ENCODE measurements around the gene ESR1.

The ESR1 gene

GRCh38 chr6:152146385-152146784 is 338.9 kb downstream of the ESR1 start:
- peaks cover 68% of the 10 kb centered on the region for H3K36me3 ChIP-seq (ENCODE audit: insufficient read depth, low read length)
- H3K27ac ChIP-seq (ENCODE audit: low read depth, low read length) = no peak overlapping the region
- no peaks in the 10 kb centered on the region for H3K4me1 ChIP-seq (ENCODE audit: insufficient read depth, low read length)
- H3K9me3 ChIP-seq (ENCODE audit: low read length) = no peaks in the 10 kb centered on the region
- H3K27me3 ChIP-seq (ENCODE audit: control insufficient read depth in 1 of 2, insufficient read depth in 2 of 2, low read length in 2 of 2) = no peaks in the 10 kb centered on the region
- H3K9ac ChIP-seq (ENCODE audit: low read length) = no peak overlapping the region
- no peak overlapping the region for H3K4me3 ChIP-seq (ENCODE audit: low read depth in 1 of 2, low read length in 2 of 2)

GRCh38 chr6:152147269-152147668 is 339.8 kb downstream of the ESR1 start:
- Histone ChIP-seq H3K36me3 (ENCODE audit: insufficient read depth, low read length) (peaks cover 74% of the 10 kb centered on the region), H3K9me3 (ENCODE audit: low read length) (no peaks in the 10 kb centered on the region), H3K27ac (ENCODE audit: low read depth, low read length) (no peak overlapping the region)

GRCh38 chr6:152148412-152148811 is 340.9 kb downstream of the ESR1 start:
- Histone ChIP-seq H3K4me3 (ENCODE audit: low read depth in 1 of 2, low read length in 2 of 2) (no peak overlapping the region), H3K27ac (ENCODE audit: low read depth, low read length) (no peak overlapping the region), H3K9me3 (ENCODE audit: low read length) (no peaks in the 10 kb centered on the region), H3K9ac (ENCODE audit: low read length) (no peak overlapping the region), H3K27me3 (ENCODE audit: control insufficient read depth in 1 of 2, insufficient read depth in 2 of 2, low read length in 2 of 2) (no peaks in the 10 kb centered on the region), H3K36me3 (ENCODE audit: insufficient read depth, low read length) (peaks cover 64% of the 10 kb centered on the region), H3K4me1 (ENCODE audit: insufficient read depth, low read length) (no peaks in the 10 kb centered on the region)

More at GRCh38 chr6:152147269-152147668, 339.8 kb downstream of the ESR1 start:
- no peak overlapping the region for H3K4me3 ChIP-seq (ENCODE audit: low read depth in 1 of 2, low read length in 2 of 2)
- H3K9ac ChIP-seq (ENCODE audit: low read length) = no peak overlapping the region
- no peaks in the 10 kb centered on the region for H3K27me3 ChIP-seq (ENCODE audit: control insufficient read depth in 1 of 2, insufficient read depth in 2 of 2, low read length in 2 of 2)
- H3K4me1 ChIP-seq (ENCODE audit: insufficient read depth, low read length) = no peaks in the 10 kb centered on the region

GRCh38 chr6:152150196-152150595 is 342.7 kb downstream of the ESR1 start:
- H3K4me1 ChIP-seq (ENCODE audit: insufficient read depth, low read length) = no peaks in the 10 kb centered on the region
- no peaks in the 10 kb centered on the region for H3K27me3 ChIP-seq (ENCODE audit: control insufficient read depth in 1 of 2, insufficient read depth in 2 of 2, low read length in 2 of 2)
- H3K27ac ChIP-seq (ENCODE audit: low read depth, low read length) = no peak overlapping the region
- H3K9me3 ChIP-seq (ENCODE audit: low read length) = no peaks in the 10 kb centered on the region
- H3K4me3 ChIP-seq (ENCODE audit: low read depth in 1 of 2, low read length in 2 of 2) = no peak overlapping the region
- H3K36me3 ChIP-seq (ENCODE audit: insufficient read depth, low read length) = peaks cover 64% of the 10 kb centered on the region
- no peak overlapping the region for H3K9ac ChIP-seq (ENCODE audit: low read length)

- Histone ChIP-seq H3K9me3 (ENCODE audit: low read length) (no peaks in the 10 kb centered on the region), H3K9ac (ENCODE audit: low read length) (no peak overlapping the region), H3K27me3 (ENCODE audit: control insufficient read depth in 1 of 2, insufficient read depth in 2 of 2, low read length in 2 of 2) (no peaks in the 10 kb centered on the region), H3K4me3 (ENCODE audit: low read depth in 1 of 2, low read length in 2 of 2) (no peak overlapping the region), H3K27ac (ENCODE audit: low read depth, low read length) (no peak overlapping the region), H3K4me1 (ENCODE audit: insufficient read depth, low read length) (no peaks in the 10 kb centered on the region), H3K36me3 (ENCODE audit: insufficient read depth, low read length) (peaks cover 63% of the 10 kb centered on the region)
These were observed 344.4 kb downstream of the ESR1 start for GRCh38 chr6:152151920-152152319.

GRCh38 chr6:152154559-152155356 is 347.3 kb downstream of the ESR1 start:
- H3K27me3 ChIP-seq (ENCODE audit: control insufficient read depth in 1 of 2, insufficient read depth in 2 of 2, low read length in 2 of 2) = no peaks in the 10 kb centered on the region
- no peaks in the 10 kb centered on the region for H3K9me3 ChIP-seq (ENCODE audit: low read length)
- H3K36me3 ChIP-seq (ENCODE audit: insufficient read depth, low read length) = peaks cover 36% of the 10 kb centered on the region
- no peak overlapping the region for H3K9ac ChIP-seq (ENCODE audit: low read length)
- H3K4me1 ChIP-seq (ENCODE audit: insufficient read depth, low read length) = no peaks in the 10 kb centered on the region
- H3K27ac ChIP-seq (ENCODE audit: low read depth, low read length) = no peak overlapping the region
- H3K4me3 ChIP-seq (ENCODE audit: low read depth in 1 of 2, low read length in 2 of 2) = no peak overlapping the region

GRCh38 chr6:152155792-152156191 is 348.3 kb downstream of the ESR1 start:
- H3K9ac ChIP-seq (ENCODE audit: low read length) = no peak overlapping the region
- H3K4me3 ChIP-seq (ENCODE audit: low read depth in 1 of 2, low read length in 2 of 2) = no peak overlapping the region
- H3K36me3 ChIP-seq (ENCODE audit: insufficient read depth, low read length) = peaks cover 30% of the 10 kb centered on the region
- no peak overlapping the region for H3K27ac ChIP-seq (ENCODE audit: low read depth, low read length)
- H3K27me3 ChIP-seq (ENCODE audit: control insufficient read depth in 1 of 2, insufficient read depth in 2 of 2, low read length in 2 of 2) = no peaks in the 10 kb centered on the region
- no peaks in the 10 kb centered on the region for H3K4me1 ChIP-seq (ENCODE audit: insufficient read depth, low read length)
- no peaks in the 10 kb centered on the region for H3K9me3 ChIP-seq (ENCODE audit: low read length)

GRCh38 chr6:152160346-152160745 is 352.9 kb downstream of the ESR1 start:
- no peak overlapping the region for H3K27ac ChIP-seq (ENCODE audit: low read depth, low read length)
- H3K9ac ChIP-seq (ENCODE audit: low read length) = no peak overlapping the region
- H3K4me3 ChIP-seq (ENCODE audit: low read depth in 1 of 2, low read length in 2 of 2) = no peak overlapping the region
- H3K36me3 ChIP-seq (ENCODE audit: insufficient read depth, low read length) = peaks cover 18% of the 10 kb centered on the region
- H3K9me3 ChIP-seq (ENCODE audit: low read length) = no peaks in the 10 kb centered on the region
- H3K27me3 ChIP-seq (ENCODE audit: control insufficient read depth in 1 of 2, insufficient read depth in 2 of 2, low read length in 2 of 2) = no peaks in the 10 kb centered on the region
- no peaks in the 10 kb centered on the region for H3K4me1 ChIP-seq (ENCODE audit: insufficient read depth, low read length)

- H3K27ac ChIP-seq (ENCODE audit: low read depth, low read length) = no peak overlapping the region
These were observed 354.0 kb downstream of the ESR1 start for GRCh38 chr6:152161501-152161900.

GRCh38 chr6:152164957-152165356 is 357.5 kb downstream of the ESR1 start:
- Histone ChIP-seq H3K27me3 (ENCODE audit: control insufficient read depth in 1 of 2, insufficient read depth in 2 of 2, low read length in 2 of 2) (no peaks in the 10 kb centered on the region), H3K9ac (ENCODE audit: low read length) (no peak overlapping the region), H3K27ac (ENCODE audit: low read depth, low read length) (no peak overlapping the region)

More at GRCh38 chr6:152161501-152161900, 354.0 kb downstream of the ESR1 start:
- no peaks in the 10 kb centered on the region for H3K27me3 ChIP-seq (ENCODE audit: control insufficient read depth in 1 of 2, insufficient read depth in 2 of 2, low read length in 2 of 2)
- peaks cover 15% of the 10 kb centered on the region for H3K36me3 ChIP-seq (ENCODE audit: insufficient read depth, low read length)
- H3K9me3 ChIP-seq (ENCODE audit: low read length) = no peaks in the 10 kb centered on the region
- no peak overlapping the region for H3K9ac ChIP-seq (ENCODE audit: low read length)
- H3K4me3 ChIP-seq (ENCODE audit: low read depth in 1 of 2, low read length in 2 of 2) = no peak overlapping the region
- no peaks in the 10 kb centered on the region for H3K4me1 ChIP-seq (ENCODE audit: insufficient read depth, low read length)

GRCh38 chr6:152166497-152166896 is 359.0 kb downstream of the ESR1 start:
- no peaks in the 10 kb centered on the region for H3K9me3 ChIP-seq (ENCODE audit: low read length)
- H3K27ac ChIP-seq (ENCODE audit: low read depth, low read length) = no peak overlapping the region
- peaks cover 15% of the 10 kb centered on the region for H3K36me3 ChIP-seq (ENCODE audit: insufficient read depth, low read length)
- H3K27me3 ChIP-seq (ENCODE audit: control insufficient read depth in 1 of 2, insufficient read depth in 2 of 2, low read length in 2 of 2) = no peaks in the 10 kb centered on the region
- H3K9ac ChIP-seq (ENCODE audit: low read length) = no peak overlapping the region
- H3K4me3 ChIP-seq (ENCODE audit: low read depth in 1 of 2, low read length in 2 of 2) = no peak overlapping the region
- H3K4me1 ChIP-seq (ENCODE audit: insufficient read depth, low read length) = no peaks in the 10 kb centered on the region

More at GRCh38 chr6:152164957-152165356, 357.5 kb downstream of the ESR1 start:
- Histone ChIP-seq H3K9me3 (ENCODE audit: low read length) (no peaks in the 10 kb centered on the region), H3K4me1 (ENCODE audit: insufficient read depth, low read length) (no peaks in the 10 kb centered on the region), H3K4me3 (ENCODE audit: low read depth in 1 of 2, low read length in 2 of 2) (no peak overlapping the region), H3K36me3 (ENCODE audit: insufficient read depth, low read length) (peaks cover 15% of the 10 kb centered on the region)

- Histone ChIP-seq H3K4me1 (ENCODE audit: insufficient read depth, low read length) (no peaks in the 10 kb centered on the region), H3K36me3 (ENCODE audit: insufficient read depth, low read length) (peaks cover 15% of the 10 kb centered on the region), H3K9me3 (ENCODE audit: low read length) (no peaks in the 10 kb centered on the region), H3K27ac (ENCODE audit: low read depth, low read length) (no peak overlapping the region), H3K9ac (ENCODE audit: low read length) (no peak overlapping the region), H3K4me3 (ENCODE audit: low read depth in 1 of 2, low read length in 2 of 2) (no peak overlapping the region), H3K27me3 (ENCODE audit: control insufficient read depth in 1 of 2, insufficient read depth in 2 of 2, low read length in 2 of 2) (no peaks in the 10 kb centered on the region)
These were observed 359.4 kb downstream of the ESR1 start for GRCh38 chr6:152166897-152167296.
